GM12878 (cell line): ENCODE measurements around the gene SLCO4C1.

ENCODE experiments used
- CEBPB ChIP-seq, 2 experiments: fragments of 150-350 bp in 1 of 2; IDR thresholded peaks; 2 replicates each; pipeline ENCODE4 v1.6.1; 2012 to 2014; ENCODE audit warnings: low read depth in 2 of 2, low read length in 2 of 2, borderline replicate concordance in 1 of 2, inconsistent platforms in 1 of 2
- CREB1 ChIP-seq: IDR thresholded peaks from 2 replicates; pipeline ENCODE4 v1.6.1; 2012; ENCODE audit warnings: low read depth, mild to moderate bottlenecking, inconsistent platforms
- EP300 ChIP-seq, 2 experiments: fragments of 150-350 bp in 1 of 2; IDR thresholded peaks; 2 replicates each; pipeline ENCODE4 v1.6.1; 2011 to 2012; ENCODE audit warnings: low read depth in 2 of 2, low read length in 2 of 2, borderline replicate concordance in 1 of 2, improper control_type of control experiment in 1 of 2, inconsistent platforms in 1 of 2; ENCODE audit not compliant: control insufficient read depth in 1 of 2
- EZH2 ChIP-seq: IDR thresholded peaks from 2 replicates; pipeline ENCODE4 v1.6.1; 2012; ENCODE audit warnings: low read depth, mild to moderate bottlenecking, control low read depth, inconsistent platforms, low read length, borderline replicate concordance; ENCODE audit not compliant: control insufficient read depth
- HDAC2 ChIP-seq: fragments of 200-600 bp; sonication (generic); IDR thresholded peaks from 2 replicates; pipeline ENCODE4 v1.6.1; 2017
- NFXL1 ChIP-seq: fragments of 450-650 bp; IDR thresholded peaks from 2 replicates; pipeline ENCODE4 v1.6.1; 2017; ENCODE audit warnings: antibody characterized with exemption, mild to moderate bottlenecking, borderline replicate concordance
- NR2C2 ChIP-seq: IDR thresholded peaks from 2 replicates; pipeline ENCODE4 v1.6.1; 2011; ENCODE audit warnings: borderline replicate concordance, low read depth; ENCODE audit not compliant: control insufficient read depth, insufficient read length
- TAF1 ChIP-seq: IDR thresholded peaks from 2 replicates; pipeline ENCODE4 v1.6.1; 2011; ENCODE audit warnings: mild to moderate bottlenecking, low read depth, low read length, borderline replicate concordance
- TCF12 ChIP-seq: IDR thresholded peaks from 2 replicates; pipeline ENCODE4 v1.6.1; 2011; ENCODE audit warnings: low read depth, mild to moderate bottlenecking, low read length
- TF ChIP-seq, protein P1 (sequence below), 3 experiments: IDR thresholded peaks in 2 of 3; conservative IDR thresholded peaks in 1 of 3; 2 replicates each; pipeline ENCODE4 v1.5.1; 2011; ENCODE audit warnings: low read depth in 3 of 3, low read length in 3 of 3, mild to moderate bottlenecking in 3 of 3, control low read depth in 2 of 3, moderate library complexity in 2 of 3, inconsistent platforms in 1 of 3, mixed read lengths in 1 of 3; ENCODE audit not compliant: control insufficient read depth in 2 of 3, insufficient read depth in 1 of 3; ENCODE audit errors: extremely low read depth in 1 of 3
- TF ChIP-seq, protein P2 (sequence below): IDR thresholded peaks from 2 replicates; pipeline ENCODE4 v1.6.1; 2012; ENCODE audit warnings: mild to moderate bottlenecking, low read depth, low read length
- TF ChIP-seq, protein P3 (sequence below): fragments of 450-650 bp; IDR thresholded peaks from 2 replicates; pipeline ENCODE4 v1.6.1; 2014; ENCODE audit warnings: mild to moderate bottlenecking

DNA sequence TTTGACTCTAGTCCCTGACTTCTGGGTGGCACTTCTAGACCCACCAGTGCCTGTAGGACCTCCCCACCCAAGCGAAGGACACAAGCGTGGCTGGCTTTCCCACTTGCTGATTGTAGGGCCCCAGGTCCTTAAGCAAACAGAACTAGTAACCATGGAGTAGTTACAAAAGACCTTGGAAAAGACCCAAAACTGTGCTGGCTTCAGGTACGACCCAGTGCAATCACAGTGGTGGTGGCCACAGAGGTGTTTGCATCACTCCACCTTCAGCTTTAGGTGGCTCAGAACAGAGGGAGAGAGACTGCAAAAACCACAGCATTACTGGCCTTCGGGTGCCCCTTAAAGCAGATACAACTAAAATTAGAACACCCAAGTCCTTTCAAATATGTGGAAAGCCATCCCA is 52.9 kb downstream of the SLCO4C1 start:
- TF ChIP-seq TAF1 (no peak), TCF12 (no peak), EZH2 (no peak), NFXL1 (no peak), CEBPB (IDR thresholded peaks at IDR 0.05; ENCODE audit: borderline replicate concordance in 1 of 2, low read depth in 2 of 2, low read length in 2 of 2) (no peak), CREB1 (no peak), HDAC2 (no peak), EP300 (IDR thresholded peaks at IDR 0.05; ENCODE audit: borderline replicate concordance in 1 of 2, control insufficient read depth in 1 of 2, low read depth in 2 of 2, low read length in 2 of 2) (no peak), NR2C2 (no peak)
- TF ChIP-seq, protein P1, sequence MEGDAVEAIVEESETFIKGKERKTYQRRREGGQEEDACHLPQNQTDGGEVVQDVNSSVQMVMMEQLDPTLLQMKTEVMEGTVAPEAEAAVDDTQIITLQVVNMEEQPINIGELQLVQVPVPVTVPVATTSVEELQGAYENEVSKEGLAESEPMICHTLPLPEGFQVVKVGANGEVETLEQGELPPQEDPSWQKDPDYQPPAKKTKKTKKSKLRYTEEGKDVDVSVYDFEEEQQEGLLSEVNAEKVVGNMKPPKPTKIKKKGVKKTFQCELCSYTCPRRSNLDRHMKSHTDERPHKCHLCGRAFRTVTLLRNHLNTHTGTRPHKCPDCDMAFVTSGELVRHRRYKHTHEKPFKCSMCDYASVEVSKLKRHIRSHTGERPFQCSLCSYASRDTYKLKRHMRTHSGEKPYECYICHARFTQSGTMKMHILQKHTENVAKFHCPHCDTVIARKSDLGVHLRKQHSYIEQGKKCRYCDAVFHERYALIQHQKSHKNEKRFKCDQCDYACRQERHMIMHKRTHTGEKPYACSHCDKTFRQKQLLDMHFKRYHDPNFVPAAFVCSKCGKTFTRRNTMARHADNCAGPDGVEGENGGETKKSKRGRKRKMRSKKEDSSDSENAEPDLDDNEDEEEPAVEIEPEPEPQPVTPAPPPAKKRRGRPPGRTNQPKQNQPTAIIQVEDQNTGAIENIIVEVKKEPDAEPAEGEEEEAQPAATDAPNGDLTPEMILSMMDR (IDR thresholded peaks at IDR 0.05 in 2 of 3, conservative IDR thresholded peaks at IDR 0.05 in 1 of 3; ENCODE audit: control insufficient read depth in 2 of 3, extremely low read depth in 1 of 3, insufficient read depth in 1 of 3, low read depth in 3 of 3, low read length in 3 of 3) = no peak
- TF ChIP-seq, protein P2, sequence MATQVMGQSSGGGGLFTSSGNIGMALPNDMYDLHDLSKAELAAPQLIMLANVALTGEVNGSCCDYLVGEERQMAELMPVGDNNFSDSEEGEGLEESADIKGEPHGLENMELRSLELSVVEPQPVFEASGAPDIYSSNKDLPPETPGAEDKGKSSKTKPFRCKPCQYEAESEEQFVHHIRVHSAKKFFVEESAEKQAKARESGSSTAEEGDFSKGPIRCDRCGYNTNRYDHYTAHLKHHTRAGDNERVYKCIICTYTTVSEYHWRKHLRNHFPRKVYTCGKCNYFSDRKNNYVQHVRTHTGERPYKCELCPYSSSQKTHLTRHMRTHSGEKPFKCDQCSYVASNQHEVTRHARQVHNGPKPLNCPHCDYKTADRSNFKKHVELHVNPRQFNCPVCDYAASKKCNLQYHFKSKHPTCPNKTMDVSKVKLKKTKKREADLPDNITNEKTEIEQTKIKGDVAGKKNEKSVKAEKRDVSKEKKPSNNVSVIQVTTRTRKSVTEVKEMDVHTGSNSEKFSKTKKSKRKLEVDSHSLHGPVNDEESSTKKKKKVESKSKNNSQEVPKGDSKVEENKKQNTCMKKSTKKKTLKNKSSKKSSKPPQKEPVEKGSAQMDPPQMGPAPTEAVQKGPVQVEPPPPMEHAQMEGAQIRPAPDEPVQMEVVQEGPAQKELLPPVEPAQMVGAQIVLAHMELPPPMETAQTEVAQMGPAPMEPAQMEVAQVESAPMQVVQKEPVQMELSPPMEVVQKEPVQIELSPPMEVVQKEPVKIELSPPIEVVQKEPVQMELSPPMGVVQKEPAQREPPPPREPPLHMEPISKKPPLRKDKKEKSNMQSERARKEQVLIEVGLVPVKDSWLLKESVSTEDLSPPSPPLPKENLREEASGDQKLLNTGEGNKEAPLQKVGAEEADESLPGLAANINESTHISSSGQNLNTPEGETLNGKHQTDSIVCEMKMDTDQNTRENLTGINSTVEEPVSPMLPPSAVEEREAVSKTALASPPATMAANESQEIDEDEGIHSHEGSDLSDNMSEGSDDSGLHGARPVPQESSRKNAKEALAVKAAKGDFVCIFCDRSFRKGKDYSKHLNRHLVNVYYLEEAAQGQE = no peak
- TF ChIP-seq, protein P3, sequence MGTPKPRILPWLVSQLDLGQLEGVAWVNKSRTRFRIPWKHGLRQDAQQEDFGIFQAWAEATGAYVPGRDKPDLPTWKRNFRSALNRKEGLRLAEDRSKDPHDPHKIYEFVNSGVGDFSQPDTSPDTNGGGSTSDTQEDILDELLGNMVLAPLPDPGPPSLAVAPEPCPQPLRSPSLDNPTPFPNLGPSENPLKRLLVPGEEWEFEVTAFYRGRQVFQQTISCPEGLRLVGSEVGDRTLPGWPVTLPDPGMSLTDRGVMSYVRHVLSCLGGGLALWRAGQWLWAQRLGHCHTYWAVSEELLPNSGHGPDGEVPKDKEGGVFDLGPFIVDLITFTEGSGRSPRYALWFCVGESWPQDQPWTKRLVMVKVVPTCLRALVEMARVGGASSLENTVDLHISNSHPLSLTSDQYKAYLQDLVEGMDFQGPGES = no peak
